CD14-positive monocyte (primary cell): ENCODE data around the gene EARS2. TPM values are rescaled to one million over a fixed set of nuclear protein-coding genes. Genes with fewer than 3 reads are reported as not detected.

Source experiments
- DNase-seq, 3 donors: peaks; one replicate each; pipeline ENCODE4 v3.0.0-alpha.2; 2011 to 2022
- H2AFZ ChIP-seq: 2 replicates; pipeline ENCODE4 v1.6.0; 2012; ENCODE audit warnings: mild to moderate bottlenecking, low read depth, low read length, inconsistent platforms; ENCODE audit not compliant: insufficient read depth, poor library complexity, severe bottlenecking
- H3K27ac ChIP-seq, 2 donors: 1 replicate in 1 of 2; 2 replicates in 1 of 2; pipeline ENCODE4 v1.5.1; 2012 to 2013; ENCODE audit warnings: low read length in 2 of 2, control low read depth in 1 of 2, inconsistent platforms in 1 of 2, low read depth in 1 of 2, mild to moderate bottlenecking in 1 of 2
- H3K27me3 ChIP-seq, 2 donors: one replicate each; pipeline versions ENCODE4 v1.6.0 to v1.6.1; 2011 to 2013; ENCODE audit warnings: low read length in 2 of 2; ENCODE audit not compliant: control insufficient read depth in 2 of 2, insufficient read depth in 2 of 2
- H3K36me3 ChIP-seq, 2 donors: replicated peaks in 1 of 2; 1 replicate in 1 of 2; 2 replicates in 1 of 2; pipeline versions ENCODE4 v1.5.1 to v1.6.1; 2012 to 2013; ENCODE audit warnings: low read length in 2 of 2, control low read depth in 1 of 2, inconsistent platforms in 1 of 2, mild to moderate bottlenecking in 1 of 2; ENCODE audit not compliant: insufficient read depth in 2 of 2, control insufficient read depth in 1 of 2
- H3K4me1 ChIP-seq, 2 donors: 1 replicate in 1 of 2; 2 replicates in 1 of 2; pipeline versions ENCODE4 v1.5.1 to v1.6.1; 2012 to 2013; ENCODE audit warnings: low read length in 2 of 2, control low read depth in 1 of 2, inconsistent platforms in 1 of 2, mild to moderate bottlenecking in 1 of 2, moderate library complexity in 1 of 2; ENCODE audit not compliant: insufficient read depth in 2 of 2, control insufficient read depth in 1 of 2
- H3K4me2 ChIP-seq: replicated peaks from 2 replicates; pipeline ENCODE3; 2012; ENCODE audit warnings: low read length, moderate library complexity, mild to moderate bottlenecking; ENCODE audit not compliant: poor library complexity, severe bottlenecking; ENCODE audit errors: extremely low read depth
- H3K4me3 ChIP-seq, 3 experiments: fragments of 200-600 bp in 1 of 3; sonication (generic) in 1 of 3; replicated peaks in 1 of 3; 1 replicate in 2 of 3; 2 replicates in 1 of 3; pipeline ENCODE4 v1.5.1; 2011 to 2013; ENCODE audit warnings: low read length in 3 of 3, mild to moderate bottlenecking in 3 of 3, control low read depth in 2 of 3, low read depth in 2 of 3, inconsistent platforms in 1 of 3, moderate library complexity in 1 of 3
- H3K79me2 ChIP-seq: 2 replicates; pipeline ENCODE4 v1.6.0; 2012; ENCODE audit warnings: mild to moderate bottlenecking, control low read depth, inconsistent platforms, low read length, moderate library complexity; ENCODE audit not compliant: insufficient read depth
- H3K9ac ChIP-seq: 2 replicates; pipeline ENCODE4 v1.6.0; 2017; ENCODE audit warnings: low read length, mild to moderate bottlenecking; ENCODE audit not compliant: insufficient read depth, poor library complexity, severe bottlenecking
- H3K9me3 ChIP-seq, 2 donors: replicated peaks in 1 of 2; 1 replicate in 1 of 2; 2 replicates in 1 of 2; pipeline versions ENCODE4 v1.5.1 to v1.6.1; 2012 to 2013; ENCODE audit warnings: low read length in 2 of 2, control low read depth in 1 of 2; ENCODE audit not compliant: control insufficient read depth in 1 of 2, insufficient read depth in 1 of 2
- H4K20me1 ChIP-seq: 2 replicates; pipeline ENCODE4 v1.6.0; 2012; ENCODE audit warnings: mild to moderate bottlenecking, low read length, control low read depth, moderate library complexity; ENCODE audit not compliant: insufficient read depth
- H3K27ac Mint-ChIP-seq, 7 donors: one replicate each; pipeline ENCODE4 v1.8.0; 2020; ENCODE audit warnings: mild to moderate bottlenecking in 7 of 7, mixed read lengths in 7 of 7, moderate library complexity in 6 of 7, inconsistent platforms in 2 of 7
- H3K27me3 Mint-ChIP-seq, 3 donors: one replicate each; pipeline ENCODE4 v1.8.0; 2021 to 2022; ENCODE audit warnings: low read depth in 3 of 3, mild to moderate bottlenecking in 3 of 3, mixed read lengths in 3 of 3, moderate library complexity in 3 of 3, inconsistent platforms in 1 of 3
- H3K36me3 Mint-ChIP-seq, 2 donors: one replicate each; pipeline ENCODE4 v1.8.0; 2020; ENCODE audit warnings: mixed read lengths in 2 of 2, inconsistent platforms in 1 of 2, mild to moderate bottlenecking in 1 of 2
- H3K4me1 Mint-ChIP-seq: one replicate; pipeline ENCODE4 v1.8.0; 2020; ENCODE audit warnings: mild to moderate bottlenecking, mixed read lengths
- H3K4me3 Mint-ChIP-seq, 2 donors: one replicate each; pipeline ENCODE4 v1.8.0; 2020; ENCODE audit warnings: mild to moderate bottlenecking in 2 of 2, mixed read lengths in 2 of 2, moderate library complexity in 1 of 2
- H3K9me3 Mint-ChIP-seq, 7 donors: one replicate each; pipeline ENCODE4 v1.8.0; 2020 to 2022; ENCODE audit warnings: mixed read lengths in 7 of 7, mild to moderate bottlenecking in 6 of 7, moderate library complexity in 6 of 7, inconsistent platforms in 2 of 7
- WGBS: methylation state at CpG from one replicate; pipeline ENCODE4 v1.1.5; 2013; ENCODE audit warnings: missing lambda C conversion rate; ENCODE audit not compliant: insufficient coverage; 5-methylcytosine and 5-hydroxymethylcytosine counted together
- intact Hi-C, 2 donors: fragments of 100-400 bp; cut with micrococcal nuclease; formaldehyde crosslinking; loops; one replicate each; pipeline versions ENCODE4 v1.15.0 to v1.15.1; 2023
- polyA plus RNA-seq, 3 donors: library from polyadenylated mRNA; depleted of rRNA in 1 of 3; unstranded in 2 of 3; stranded (reverse) in 1 of 3; fragments of 300-500 nt in 2 of 3; fragments of >200 nt in 1 of 3; fragmentation: Illumina TruSeq in 2 of 3; gene quantifications; 1 replicate in 2 of 3; 2 replicates in 1 of 3; pipeline ENCODE4 v1.2.3, GENCODE V29; 2012 to 2021
- TF ChIP-seq, protein P1 (sequence below): fragments of 200-600 bp; IDR thresholded peaks from one replicate; pipeline ENCODE4 v1.8.0; 2022; ENCODE audit warnings: antibody characterized with exemption, mild to moderate bottlenecking

Gene EARS2
- polyA plus RNA-seq, 3 donors, result 2.9 to 4.7 (median 4.2) TPM

DNA sequence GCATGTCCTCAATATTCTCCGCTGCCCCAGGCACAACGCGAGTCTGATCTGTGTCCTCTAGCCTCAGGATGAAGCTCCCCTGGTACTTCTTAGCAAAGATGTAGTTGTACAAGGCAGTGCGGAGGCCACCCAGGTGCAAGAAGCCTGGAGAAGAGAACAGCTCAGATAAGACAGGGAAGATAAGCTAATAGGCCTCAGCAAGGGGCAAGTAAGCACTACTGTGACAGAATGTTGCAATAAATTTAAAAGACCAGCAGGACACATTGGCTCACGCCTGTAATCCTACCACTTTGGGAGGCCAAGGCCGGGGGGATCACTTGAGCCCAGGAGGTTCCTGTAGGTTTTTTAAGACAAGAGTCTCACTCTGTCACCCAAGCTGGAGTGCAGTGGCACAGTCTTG is 5.0 kb downstream of the EARS2 start:
- no peak overlapping the region for H2AFZ ChIP-seq
- no peak overlapping the region for H3K4me2 ChIP-seq
- no peaks in the 10 kb centered on the region for H3K79me2 ChIP-seq
- TF ChIP-seq, protein P1, sequence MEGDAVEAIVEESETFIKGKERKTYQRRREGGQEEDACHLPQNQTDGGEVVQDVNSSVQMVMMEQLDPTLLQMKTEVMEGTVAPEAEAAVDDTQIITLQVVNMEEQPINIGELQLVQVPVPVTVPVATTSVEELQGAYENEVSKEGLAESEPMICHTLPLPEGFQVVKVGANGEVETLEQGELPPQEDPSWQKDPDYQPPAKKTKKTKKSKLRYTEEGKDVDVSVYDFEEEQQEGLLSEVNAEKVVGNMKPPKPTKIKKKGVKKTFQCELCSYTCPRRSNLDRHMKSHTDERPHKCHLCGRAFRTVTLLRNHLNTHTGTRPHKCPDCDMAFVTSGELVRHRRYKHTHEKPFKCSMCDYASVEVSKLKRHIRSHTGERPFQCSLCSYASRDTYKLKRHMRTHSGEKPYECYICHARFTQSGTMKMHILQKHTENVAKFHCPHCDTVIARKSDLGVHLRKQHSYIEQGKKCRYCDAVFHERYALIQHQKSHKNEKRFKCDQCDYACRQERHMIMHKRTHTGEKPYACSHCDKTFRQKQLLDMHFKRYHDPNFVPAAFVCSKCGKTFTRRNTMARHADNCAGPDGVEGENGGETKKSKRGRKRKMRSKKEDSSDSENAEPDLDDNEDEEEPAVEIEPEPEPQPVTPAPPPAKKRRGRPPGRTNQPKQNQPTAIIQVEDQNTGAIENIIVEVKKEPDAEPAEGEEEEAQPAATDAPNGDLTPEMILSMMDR, result no peak
- Mint-ChIP-seq H3K27ac (no peak overlapping the region), H3K36me3 (peaks cover 39 to 48% of the 10 kb centered on the region in 2 donors), H3K27me3 (peaks cover 0 to 2% (median 0%) of the 10 kb centered on the region in 3 donors), H3K4me1 (peaks cover 9% of the 10 kb centered on the region), H3K4me3 (no peak overlapping the region), H3K9me3 (peaks cover 0 to 4% (median 0%) of the 10 kb centered on the region in 7 donors)
- H3K36me3 ChIP-seq, result peaks cover 33 to 47% of the 10 kb centered on the region in 2 donors
- no peaks in the 10 kb centered on the region for H3K27me3 ChIP-seq
- no peak overlapping the region for H3K27ac ChIP-seq
- 85% methylated on average over 6 of the region's 6 CpGs for WGBS
- H4K20me1 ChIP-seq, result no peaks in the 10 kb centered on the region
- H3K9ac ChIP-seq, result no peak overlapping the region
- H3K9me3 ChIP-seq, result no peaks in the 10 kb centered on the region
- intact Hi-C loops, result no loop called here
- DNase-seq, result no peak
- H3K4me1 ChIP-seq, result peaks cover 7 to 10% of the 10 kb centered on the region in 2 donors
- H3K4me3 ChIP-seq, result no peak overlapping the region

DNA sequence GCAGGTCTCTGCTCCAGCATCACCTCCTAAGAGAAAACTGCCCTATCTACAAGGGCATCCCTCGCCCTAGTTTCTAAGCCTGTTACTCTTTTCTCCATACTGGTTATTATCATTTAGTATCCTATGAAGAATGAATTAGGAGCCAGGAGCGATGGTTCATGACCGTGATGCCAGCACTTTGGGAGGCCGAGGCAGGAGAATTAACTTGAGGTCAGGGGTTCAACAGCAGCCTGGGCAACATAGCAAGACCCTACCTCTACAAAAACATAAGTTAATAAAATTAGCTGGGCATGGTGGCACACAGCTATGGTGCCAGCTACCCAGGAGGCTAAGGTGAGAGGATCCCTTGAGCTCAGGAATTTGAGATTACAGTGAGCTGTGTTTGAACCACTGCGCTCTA is 7.2 kb downstream of the EARS2 start:
- H3K4me1 ChIP-seq, result no peaks in the 10 kb centered on the region
- H2AFZ ChIP-seq, result no peak overlapping the region
- H3K9ac ChIP-seq, result no peak overlapping the region
- H3K4me3 ChIP-seq, result no peak overlapping the region
- no peaks in the 10 kb centered on the region for H3K79me2 ChIP-seq
- Mint-ChIP-seq H3K27me3 (no peaks in the 10 kb centered on the region), H3K27ac (peak overlapping the region in 1 of 7 donors; percentile 35), H3K4me1 (no peaks in the 10 kb centered on the region), H3K9me3 (peaks cover 0 to 4% (median 0%) of the 10 kb centered on the region in 7 donors), H3K4me3 (no peak overlapping the region), H3K36me3 (peaks cover 52 to 53% of the 10 kb centered on the region in 2 donors)
- WGBS, result 100% methylated on average over 1 of the region's 5 CpGs
- peaks cover 43 to 68% of the 10 kb centered on the region in 2 donors for H3K36me3 ChIP-seq
- no peaks in the 10 kb centered on the region for H4K20me1 ChIP-seq
- no peak for DNase-seq
- H3K27ac ChIP-seq, result no peak overlapping the region
- H3K4me2 ChIP-seq, result no peak overlapping the region
- no peaks in the 10 kb centered on the region for H3K9me3 ChIP-seq
- TF ChIP-seq, protein P1, result no peak
- intact Hi-C loops, result loop anchor here in 1 of 2 donors (10.0 kb wide), 1 partner anchor 55 kb away; no protein-coding TSS in a partner anchor
- H3K27me3 ChIP-seq, result no peaks in the 10 kb centered on the region
